Cortex of kidney (tissue), 1 donor: ENCODE results near the gene PPP2R3A.
"Not testable (repeated sequence)": the region's sequence is repeated elsewhere in the genome, so short reads cannot be mapped to it uniquely, and the experiment has no call there.

ENCODE experiments used
- DNase-seq: peaks from one replicate; lab custom pipeline; 2025; lab: John Stamatoyannopoulos, UW

PPP2R3A gene

DNA sequence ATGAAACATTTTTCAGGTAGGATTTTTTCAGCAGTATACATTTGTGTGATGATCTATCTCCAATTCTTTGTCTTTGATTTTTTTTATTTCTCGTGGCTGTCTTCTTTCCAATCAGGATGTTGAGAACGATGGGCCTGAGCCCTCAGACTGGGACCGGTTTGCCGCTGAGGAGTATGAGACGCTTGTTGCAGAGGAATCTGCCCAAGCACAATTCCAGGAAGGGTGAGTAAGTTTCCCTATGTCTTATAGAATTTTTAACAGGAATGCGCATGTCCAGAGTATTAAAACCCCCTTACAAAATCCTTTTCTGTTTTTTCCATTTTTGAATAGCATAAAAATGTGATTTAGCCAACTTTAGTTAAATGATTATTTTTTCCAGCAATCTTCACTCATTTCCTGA lies 140.6 kb downstream of the PPP2R3A start:
- DNase-seq, result no peak

DNA sequence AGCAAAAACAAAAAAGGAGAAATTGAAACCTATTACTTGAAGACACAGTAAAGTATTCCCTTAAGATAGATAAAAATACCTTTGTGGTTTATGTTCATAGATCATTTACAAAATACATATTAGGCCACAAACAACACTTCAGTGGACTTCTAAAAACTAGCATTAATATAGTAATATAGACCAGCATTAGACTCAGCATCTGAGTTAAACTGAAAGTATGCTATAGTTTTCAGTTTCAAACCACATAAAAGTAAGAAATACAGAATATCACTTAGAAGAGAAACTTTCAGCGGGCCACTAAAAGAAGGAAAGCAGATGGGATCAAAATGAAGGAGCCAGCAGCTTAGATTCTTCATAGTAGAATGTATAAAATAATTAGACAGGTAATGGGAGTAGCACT lies 144.0 kb downstream of the PPP2R3A start:
- no peak for DNase-seq

DNA sequence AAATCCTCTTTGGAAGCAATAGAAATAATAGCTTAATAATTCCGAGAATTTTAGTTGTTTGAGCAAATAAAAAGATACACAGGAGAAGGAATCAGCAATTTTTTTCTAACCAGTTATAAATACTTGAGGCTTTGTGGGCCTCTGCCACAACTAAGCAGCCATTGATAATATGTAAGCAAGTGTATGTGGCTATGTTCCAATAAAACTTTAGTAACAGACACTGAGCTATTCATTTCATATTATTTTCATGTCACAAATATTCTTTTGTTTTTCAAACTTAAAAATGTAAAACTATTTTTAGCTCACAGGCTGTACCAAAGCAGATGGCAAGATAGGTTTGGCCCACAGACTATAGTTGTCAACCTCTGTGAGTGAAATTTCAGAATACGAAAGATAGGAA lies 145.0 kb downstream of the PPP2R3A start:
- DNase-seq, result no peak

DNA sequence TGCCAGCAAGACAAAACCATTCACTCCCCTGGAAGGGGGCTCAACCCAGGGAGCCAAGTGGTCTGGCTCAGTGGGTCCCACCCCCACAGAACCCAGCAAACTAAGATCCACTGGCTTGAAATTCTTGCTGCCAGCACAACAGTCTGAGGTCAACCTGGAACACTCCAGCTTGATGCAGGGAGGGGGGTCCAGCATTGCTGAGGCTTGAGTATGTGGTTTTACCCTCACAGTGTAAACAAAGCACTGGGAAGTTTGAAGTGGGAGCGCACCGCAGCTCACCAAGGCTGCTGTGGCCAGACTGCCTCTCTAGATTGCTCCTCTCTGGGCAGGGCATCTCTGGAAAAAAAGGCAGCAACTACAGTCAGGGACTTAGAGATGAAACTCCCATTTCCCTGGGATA lies 148.9 kb downstream of the PPP2R3A start:
- DNase-seq, result no peak

DNA sequence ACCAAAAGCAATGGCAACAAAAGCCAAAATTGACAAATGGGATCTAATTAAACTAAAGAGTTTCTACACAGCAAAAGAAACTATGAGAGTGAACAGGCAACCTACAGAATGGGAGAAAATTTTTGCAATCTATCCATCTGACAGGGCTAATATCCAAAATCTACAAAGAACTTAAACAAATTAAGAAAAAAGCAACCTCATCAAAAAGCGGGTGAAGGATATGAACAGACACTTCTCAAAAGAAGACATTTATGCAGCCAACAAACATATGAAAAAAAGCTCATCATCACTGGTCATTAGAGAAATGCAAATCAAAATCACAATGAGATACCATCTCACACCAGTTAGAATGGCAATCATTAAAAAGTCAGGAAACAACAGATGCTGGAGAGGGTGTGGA lies 153.8 kb downstream of the PPP2R3A start:
- DNase-seq, result not testable (repeated sequence)

DNA sequence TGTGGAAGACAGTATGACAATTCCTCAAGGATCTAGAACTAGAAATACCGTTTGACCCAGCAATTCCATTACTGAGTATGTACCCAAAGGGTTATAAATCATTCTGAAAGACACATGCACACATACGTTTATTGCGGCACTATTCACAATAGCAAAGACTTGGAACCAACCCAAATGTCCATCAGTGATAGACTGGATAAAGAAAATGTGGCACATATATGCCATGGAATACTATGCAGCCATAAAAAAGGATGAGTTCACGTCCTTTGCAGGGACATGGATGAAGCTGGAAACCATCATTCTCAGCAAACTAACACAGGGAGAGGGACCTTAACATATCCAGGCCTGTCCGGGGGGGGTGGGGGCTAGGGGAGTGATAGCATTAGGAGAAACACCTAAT lies 154.3 kb downstream of the PPP2R3A start:
- DNase-seq, result not testable (repeated sequence)

DNA sequence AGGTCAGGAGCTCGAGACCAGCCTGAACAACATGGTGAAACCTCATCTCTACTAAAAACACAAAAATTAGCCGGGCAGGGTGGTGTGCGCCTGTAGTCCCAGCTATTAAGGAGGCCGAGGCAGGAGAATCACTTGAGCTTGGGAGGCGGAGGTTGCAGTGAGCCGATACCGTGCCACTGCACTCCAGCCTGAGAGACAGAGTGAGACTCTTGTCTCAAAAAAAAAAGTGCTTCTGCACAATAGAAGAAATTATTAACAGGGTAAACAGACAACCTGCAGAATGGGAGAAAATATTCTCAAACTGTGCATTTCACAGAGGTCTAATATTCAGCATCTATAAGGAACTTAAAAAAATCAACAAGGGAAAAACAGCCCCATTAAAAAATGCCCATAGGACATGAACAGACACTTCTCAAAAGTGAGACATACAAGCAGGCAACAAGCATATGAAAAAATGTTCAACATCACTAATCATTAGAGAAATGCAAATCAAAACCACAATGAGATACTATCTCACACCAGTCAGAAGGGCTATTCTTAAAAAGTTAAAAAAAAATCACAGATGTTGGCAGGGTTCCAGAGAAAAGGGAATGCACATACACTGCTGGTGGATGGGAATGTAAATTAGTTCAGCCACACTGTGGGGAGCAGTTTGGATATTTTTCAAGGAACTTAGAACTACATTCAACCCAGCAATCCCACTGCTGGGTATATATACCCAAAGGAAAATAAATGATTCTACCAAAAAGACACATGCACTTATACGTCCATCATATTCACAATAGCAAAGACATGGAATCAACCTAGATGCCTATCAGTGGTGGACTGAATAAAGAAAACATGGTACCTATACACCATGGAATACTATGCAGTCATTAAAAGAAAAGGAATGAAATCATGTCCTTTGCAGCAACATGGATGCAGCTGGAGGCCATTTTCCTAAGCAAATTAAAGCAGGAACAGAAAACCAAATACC lies 155.1 kb downstream of the PPP2R3A start:
- DNase-seq, result no peak

DNA sequence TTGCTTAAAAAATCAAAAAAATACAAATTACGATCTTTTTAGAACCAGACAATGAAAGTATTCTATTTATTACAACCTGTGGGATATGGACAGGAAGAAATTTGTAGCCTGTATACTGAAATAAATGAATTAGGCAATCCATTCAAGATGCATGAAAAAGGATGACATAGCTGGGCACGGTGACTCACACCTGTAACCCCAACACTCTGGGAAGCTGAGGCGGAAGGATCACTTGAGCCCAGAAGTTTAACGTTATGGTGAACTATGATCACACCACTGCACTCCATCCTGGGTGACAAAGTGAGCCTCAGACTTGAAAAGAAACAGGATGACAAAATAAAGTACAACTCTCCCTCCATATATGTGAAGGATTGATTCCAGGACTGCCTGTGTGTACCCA lies 156.5 kb downstream of the PPP2R3A start:
- DNase-seq, result no peak

DNA sequence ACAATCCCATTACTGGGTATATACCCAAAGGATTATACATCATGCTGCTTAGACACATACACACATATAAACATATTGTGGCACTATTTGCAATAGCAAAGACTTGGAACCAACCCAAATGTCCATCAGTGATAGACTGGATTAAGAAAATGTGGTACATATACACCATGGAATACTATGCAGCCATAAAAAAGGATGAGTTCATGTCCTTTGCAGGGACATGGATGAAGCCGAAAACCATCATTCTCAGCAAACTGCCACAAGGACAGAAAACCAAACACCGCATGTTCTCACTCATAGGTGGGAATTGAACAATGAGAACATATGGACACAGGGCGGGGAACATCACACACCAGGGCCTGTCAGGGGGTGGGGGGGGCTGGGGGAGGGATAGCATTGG lies 166.1 kb downstream of the PPP2R3A start:
- DNase-seq, result not testable (repeated sequence)

DNA sequence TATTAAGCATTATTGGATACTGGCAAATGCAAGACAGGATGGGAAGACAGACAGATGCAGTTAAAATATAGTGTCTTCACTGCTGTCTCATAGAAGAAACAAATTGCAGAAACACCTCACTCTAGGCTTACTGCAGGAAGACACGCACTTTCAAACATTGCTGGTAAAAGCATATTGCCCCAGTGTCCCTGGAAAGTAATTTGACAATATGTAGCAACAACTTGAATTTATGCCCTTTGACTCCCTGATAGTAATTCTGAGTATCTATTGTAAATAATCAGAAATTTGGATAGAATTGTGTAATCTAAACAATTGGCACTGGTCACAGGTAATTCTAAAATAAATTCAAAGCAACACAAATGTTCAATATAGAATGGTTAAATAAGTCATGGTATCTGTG lies 168.6 kb downstream of the PPP2R3A start:
- no peak for DNase-seq

DNA sequence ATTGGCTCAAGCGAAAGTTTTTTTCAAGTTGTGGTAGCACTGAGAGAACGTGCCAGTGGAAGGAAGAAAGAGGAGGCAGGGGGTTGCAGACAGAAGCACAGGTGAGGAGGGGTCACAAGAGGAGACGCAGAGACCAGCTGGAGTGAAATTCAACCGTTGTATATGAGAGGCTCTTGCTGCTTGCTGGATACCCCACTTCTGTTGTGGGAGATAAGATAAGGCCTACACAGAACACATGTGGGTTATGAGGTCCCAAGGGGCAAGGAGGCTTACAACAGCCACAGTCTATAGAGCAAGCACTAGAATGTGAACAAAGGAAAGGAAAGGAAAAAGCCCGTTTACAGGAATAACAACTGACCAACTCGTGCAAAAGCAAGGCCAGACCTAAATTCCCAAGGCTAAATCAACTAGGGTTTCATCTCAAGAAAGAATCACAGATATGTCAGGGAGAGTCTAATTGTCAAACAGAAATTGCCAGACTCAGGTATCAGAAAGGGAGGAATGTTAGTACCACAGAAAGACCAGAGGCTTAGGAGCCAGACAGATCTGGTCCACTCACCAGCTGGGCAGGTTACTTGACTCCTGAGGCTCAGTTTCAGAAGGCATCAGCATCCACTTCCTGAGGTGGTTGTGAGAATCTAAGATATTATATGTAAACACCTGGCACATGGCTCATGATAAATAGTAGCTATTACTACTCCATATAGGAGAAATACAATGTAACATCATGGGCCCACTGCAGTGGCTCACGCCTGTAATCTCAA lies 169.7 kb downstream of the PPP2R3A start:
- no peak for DNase-seq

DNA sequence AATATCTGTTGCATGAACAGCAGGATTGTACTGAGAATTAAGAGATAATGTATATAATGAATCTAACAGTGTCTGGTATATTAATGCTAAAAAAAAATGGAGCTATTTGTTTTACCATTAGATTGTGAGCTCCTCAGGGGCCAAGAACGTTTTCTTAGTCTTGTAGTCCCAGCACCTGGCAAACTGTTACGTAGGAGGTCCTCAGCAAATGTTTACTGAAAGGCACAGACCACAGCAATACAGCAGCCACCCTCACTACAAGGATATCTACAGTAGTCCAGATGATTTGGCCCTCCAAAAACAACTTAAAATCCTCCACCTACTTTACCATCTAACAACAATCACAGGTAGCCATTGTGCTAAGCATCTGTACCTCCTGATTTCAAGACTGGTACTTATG lies 170.9 kb downstream of the PPP2R3A start:
- no peak for DNase-seq

DNA sequence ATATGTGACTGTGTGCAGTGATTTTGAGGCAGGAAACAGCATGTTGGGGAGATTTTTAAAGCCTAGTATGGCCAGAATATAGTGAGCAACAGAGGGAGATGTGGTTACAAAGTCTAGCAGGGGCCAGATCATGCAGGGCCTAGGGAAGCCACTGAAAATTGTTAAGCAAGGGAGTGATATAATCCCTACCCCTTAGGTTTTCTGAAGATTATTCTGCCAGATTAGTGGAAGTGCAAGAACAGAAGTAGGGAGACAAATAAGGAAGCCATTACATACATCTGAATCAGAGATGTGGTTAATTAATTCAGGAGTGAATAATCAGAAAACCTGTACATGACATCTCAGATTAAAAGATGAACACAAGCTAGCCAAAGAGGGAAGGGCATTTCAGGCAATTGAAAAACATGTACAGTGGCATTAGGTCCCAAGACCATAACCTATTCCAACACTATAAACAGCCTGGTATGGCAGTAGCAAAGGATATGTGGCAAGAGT lies 175.8 kb downstream of the PPP2R3A start:
- no peak for DNase-seq

DNA sequence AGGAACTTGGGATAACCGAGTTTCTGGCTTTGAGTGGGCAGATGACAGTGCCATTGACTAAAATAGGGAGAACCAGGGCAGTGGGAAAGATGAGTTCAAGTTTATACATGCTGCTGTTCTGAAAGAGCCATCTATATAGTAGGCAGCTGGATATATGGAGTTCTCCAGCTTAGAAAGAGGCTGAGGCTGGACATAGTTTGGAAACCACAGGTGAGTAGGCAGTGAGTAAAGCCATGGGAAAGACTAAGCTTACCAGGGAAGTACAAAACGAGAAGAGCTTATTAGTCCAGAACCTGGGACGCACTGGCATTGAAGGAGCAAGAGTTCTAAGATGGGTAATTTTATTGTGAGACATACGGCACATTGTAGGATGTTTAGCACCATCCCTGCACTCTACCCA lies 176.4 kb downstream of the PPP2R3A start:
- DNase-seq, result no peak

DNA sequence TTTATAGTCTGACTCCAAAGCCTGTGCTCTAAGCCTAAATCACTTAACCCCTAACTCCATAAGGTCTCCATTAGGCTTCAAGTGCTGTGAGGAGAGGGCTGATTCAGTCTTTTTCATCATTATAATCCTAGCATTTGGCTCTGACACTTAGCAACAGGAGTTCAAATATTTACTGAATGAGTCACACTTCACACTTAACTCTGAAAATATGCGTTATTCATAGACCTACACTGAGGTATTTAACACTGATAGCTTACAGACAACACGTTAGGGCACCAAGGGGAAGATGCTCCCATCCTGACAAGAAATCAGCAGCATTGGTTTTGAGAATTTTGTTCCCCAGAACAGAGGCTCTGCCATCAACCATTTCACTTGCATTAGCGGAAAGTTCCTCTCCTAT lies 177.1 kb downstream of the PPP2R3A start:
- no peak for DNase-seq

DNA sequence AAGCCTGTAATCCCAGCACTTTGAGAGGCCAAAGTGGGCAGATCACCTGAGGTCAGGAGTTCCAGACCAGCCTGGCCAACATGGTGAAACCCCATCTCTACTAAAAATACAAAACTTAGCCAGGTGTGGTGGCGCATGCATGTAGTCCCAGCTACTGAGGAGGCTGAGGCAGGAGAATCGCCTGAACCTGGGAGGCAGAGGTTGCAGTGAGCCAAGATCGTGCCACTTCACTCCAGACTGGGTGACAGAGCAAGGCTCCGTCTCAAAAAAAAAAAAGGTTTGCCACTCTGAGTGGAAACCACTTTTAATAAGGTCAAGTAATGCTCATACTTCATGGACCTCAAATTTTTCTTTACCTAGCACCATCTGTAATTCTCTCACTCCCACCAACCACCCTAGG lies 178.9 kb downstream of the PPP2R3A start:
- not testable (repeated sequence) for DNase-seq

DNA sequence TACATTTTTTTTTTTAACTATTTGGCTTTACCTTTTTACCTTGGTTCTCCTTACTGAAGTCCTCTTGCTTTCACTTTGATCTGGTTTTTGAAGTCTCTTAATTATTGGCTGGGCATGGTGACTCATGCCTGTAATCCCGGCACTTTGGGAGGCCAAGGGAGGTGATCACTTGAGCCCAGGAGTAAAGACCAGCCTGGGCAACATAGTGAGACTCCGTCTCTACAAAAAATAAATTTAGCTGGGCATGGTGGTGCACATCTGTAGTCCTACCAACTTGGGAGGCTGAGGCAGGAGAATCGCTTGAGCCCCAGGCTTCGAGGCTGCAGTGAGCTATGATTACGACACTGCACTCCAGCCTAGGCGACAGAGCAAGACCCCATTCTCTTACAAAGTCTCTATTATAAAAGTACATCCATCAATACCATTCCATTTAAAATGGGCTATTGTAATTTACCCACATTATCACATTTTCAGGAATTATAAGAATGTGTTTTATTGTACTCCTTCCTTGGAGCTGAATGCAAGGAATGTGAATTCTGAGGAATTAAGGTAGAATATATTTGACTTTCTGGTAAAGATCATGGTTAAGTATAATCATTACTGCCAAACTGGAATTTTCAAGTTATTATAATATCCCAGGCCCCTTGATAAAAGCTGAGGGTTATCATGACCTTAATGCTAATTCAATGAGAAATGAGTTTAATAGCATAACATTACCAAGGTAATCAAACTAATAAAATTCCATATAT lies 181.6 kb downstream of the PPP2R3A start:
- no peak for DNase-seq

DNA sequence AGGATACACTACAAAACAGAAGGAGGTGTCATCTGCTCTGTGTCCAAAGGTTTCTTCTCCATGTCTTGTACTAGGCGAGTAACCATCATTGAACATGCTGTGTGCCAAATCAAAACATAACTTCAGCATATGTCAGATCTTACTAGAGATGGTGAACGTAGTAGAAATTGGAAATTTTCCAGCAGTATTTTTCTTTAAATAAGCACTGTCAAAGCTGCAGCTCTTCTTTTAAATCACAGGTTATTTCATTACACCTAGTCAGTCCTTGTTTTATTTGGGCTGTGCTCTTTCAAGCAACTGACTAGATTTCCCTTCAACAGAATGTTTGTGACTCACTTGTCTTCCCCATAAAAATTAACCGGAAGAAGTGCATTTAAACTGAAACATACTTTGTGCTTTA lies 184.1 kb downstream of the PPP2R3A start:
- no peak for DNase-seq

DNA sequence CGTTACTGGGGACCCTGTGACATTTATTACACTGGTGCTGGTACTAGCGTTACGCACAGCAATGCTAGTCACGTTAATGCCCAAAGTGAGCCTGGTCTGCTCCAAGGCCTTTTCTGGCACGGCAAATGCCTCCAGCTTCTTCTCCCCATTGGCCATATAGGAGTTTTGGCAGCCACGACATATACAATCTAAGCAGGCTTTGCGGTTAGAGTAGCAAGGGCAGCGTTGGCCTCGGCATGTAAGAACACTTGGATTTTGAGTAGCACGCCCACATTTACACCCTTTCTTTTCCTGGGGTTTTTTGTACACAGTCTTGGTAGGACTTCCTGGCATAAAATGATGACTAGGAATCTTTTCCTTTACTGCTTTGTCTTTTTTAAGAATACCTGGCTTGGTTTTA lies 185.7 kb downstream of the PPP2R3A start:
- DNase-seq, result no peak

DNA sequence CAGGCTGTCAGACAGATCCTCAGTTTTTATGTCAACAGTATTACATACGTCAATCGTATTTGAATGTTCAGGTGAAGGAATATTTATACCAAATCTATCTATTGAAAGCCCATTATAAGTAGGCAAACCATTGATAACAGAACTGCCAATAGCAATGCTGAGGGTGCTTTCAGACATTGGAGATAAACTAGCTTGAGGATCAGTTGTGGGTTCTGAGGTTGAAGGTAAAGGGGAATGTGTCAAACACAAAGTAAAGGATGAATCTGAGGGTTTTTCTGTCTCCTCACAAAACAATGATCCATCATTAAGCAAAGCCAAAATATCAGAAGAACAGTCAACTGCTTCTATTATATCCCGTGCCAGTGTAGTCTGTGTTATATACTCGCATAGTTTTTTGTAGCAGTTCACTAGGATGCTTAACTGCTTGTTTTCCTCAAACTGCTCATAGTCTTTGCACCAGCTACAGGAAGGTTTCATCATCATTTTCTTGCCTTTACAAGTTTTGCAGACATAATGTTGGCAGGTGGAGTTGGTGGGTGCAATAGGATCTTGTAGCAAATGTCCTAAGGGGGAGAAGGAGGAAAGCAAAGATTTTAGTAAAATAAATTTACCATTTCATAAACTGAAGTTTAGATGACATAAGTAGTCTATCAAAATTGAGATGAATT lies 186.8 kb downstream of the PPP2R3A start:
- no peak for DNase-seq

DNA sequence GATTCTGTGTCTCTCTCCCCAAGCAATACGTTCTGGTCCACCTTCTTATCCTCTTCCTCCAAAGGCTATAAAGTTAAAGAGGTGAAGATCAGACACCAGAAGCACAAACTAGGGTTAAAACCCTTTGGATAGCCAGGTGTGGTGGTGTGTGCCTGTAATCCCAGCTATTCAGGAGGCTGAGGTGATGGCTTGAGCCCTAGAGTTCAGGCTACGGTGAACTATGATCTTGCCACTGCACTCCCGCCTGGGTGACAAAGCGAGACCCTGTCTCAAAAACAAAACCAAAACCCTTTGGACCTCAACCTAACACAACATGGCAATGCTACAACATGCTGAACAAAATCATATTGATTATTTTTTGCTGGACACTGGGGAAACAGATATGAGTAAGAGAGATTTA lies 187.4 kb downstream of the PPP2R3A start:
- no peak for DNase-seq

DNA sequence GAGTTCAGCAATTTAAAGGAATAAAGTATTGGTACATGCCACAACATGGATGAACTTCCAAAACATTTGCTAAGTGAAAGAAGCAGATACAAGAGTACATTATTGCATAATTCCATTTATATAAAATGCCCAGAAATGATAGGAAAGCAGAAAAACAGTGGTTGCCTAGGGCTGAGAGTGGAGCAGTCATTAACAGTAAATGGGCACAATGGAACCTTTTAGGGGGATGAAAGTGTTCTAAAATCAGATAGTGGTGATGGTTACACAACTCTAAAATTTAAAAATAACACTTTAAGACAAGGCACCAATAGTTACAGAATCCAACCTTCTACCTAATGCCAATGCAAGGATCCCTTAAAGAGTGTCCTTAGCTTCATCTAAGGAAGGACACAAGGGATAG lies 196.0 kb downstream of the PPP2R3A start:
- DNase-seq, result no peak
